GM23338 (cell line): Measurements from ENCODE around the gene CIRBP. TPM values are rescaled to one million over a fixed set of nuclear protein-coding genes. Genes with fewer than 3 reads are reported as not detected.

Experiments
- ATAC-seq: fragments of 200-7000 bp; cut with Tn5 transposase; 3 replicates; pipeline ENCODE4 v1.9.1; 2020
- DNase-seq: peaks from one replicate; pipeline ENCODE4 v3.0.0-alpha.2; 2015; ENCODE audit warnings: low spot score
- H2AFZ ChIP-seq: fragments of 200-600 bp; sonication (generic); 2 replicates; pipeline ENCODE4 v1.8.0; 2016; ENCODE audit warnings: antibody characterized with exemption, mild to moderate bottlenecking, moderate library complexity
- H3F3A ChIP-seq: fragments of 200-600 bp; sonication (generic); replicated peaks from 2 replicates; pipeline ENCODE4 v1.8.0; 2017; ENCODE audit warnings: antibody characterized with exemption, mixed run types, low read depth
- H3K27ac ChIP-seq: fragments of 200-600 bp; sonication (generic); 2 replicates; pipeline ENCODE4 v1.6.1; 2016; ENCODE audit warnings: low read depth
- H3K27me3 ChIP-seq: fragments of 200-600 bp; sonication (generic); 2 replicates; pipeline ENCODE4 v1.8.0; 2016; ENCODE audit warnings: mild to moderate bottlenecking, mixed run types, moderate library complexity; ENCODE audit not compliant: insufficient read depth
- H3K36me3 ChIP-seq: fragments of 200-600 bp; sonication (generic); 2 replicates; pipeline ENCODE4 v1.8.0; 2016; ENCODE audit warnings: mild to moderate bottlenecking; ENCODE audit not compliant: insufficient read depth
- H3K4me1 ChIP-seq: fragments of 200-600 bp; sonication (generic); 2 replicates; pipeline ENCODE4 v1.8.0; 2016; ENCODE audit warnings: mild to moderate bottlenecking, moderate library complexity; ENCODE audit not compliant: insufficient read depth
- H3K4me2 ChIP-seq: fragments of 200-600 bp; sonication (generic); 2 replicates; pipeline ENCODE4 v1.7.1; 2017; ENCODE audit warnings: mixed run types
- H3K4me3 ChIP-seq: fragments of 200-600 bp; sonication (generic); 2 replicates; pipeline ENCODE4 v1.6.1; 2016; ENCODE audit warnings: mixed run types
- H3K79me2 ChIP-seq: fragments of 200-600 bp; sonication (generic); replicated peaks from 2 replicates; pipeline ENCODE4 v1.8.0; 2017; ENCODE audit warnings: mild to moderate bottlenecking; ENCODE audit not compliant: insufficient read depth
- H3K9me2 ChIP-seq: fragments of 200-600 bp; sonication (generic); 2 replicates; pipeline ENCODE4 v1.8.0; 2017; ENCODE audit not compliant: insufficient read depth
- H4K20me1 ChIP-seq: fragments of 200-600 bp; sonication (generic); replicated peaks from 2 replicates; pipeline ENCODE4 v1.8.0; 2017; ENCODE audit warnings: mild to moderate bottlenecking; ENCODE audit not compliant: insufficient read depth
- H3K27ac Mint-ChIP-seq: 2 replicates; pipeline ENCODE4 v1.8.0; 2020; ENCODE audit warnings: inconsistent platforms, mild to moderate bottlenecking, moderate library complexity, mixed read lengths
- H3K27me3 Mint-ChIP-seq: 3 replicates; pipeline ENCODE4 v1.8.0; 2022; ENCODE audit warnings: low read depth, mild to moderate bottlenecking, moderate library complexity, mixed read lengths, inconsistent platforms; ENCODE audit not compliant: insufficient read depth, poor library complexity
- H3K36me3 Mint-ChIP-seq: 3 replicates; pipeline ENCODE4 v1.8.0; 2021; ENCODE audit warnings: low read depth, mild to moderate bottlenecking, inconsistent platforms, moderate library complexity, mixed read lengths
- H3K4me1 Mint-ChIP-seq: 3 replicates; pipeline ENCODE4 v1.8.0; 2020; ENCODE audit warnings: mild to moderate bottlenecking, inconsistent platforms, mixed read lengths
- H3K4me3 Mint-ChIP-seq: 3 replicates; pipeline ENCODE4 v1.8.0; 2021; ENCODE audit warnings: moderate library complexity, mild to moderate bottlenecking, inconsistent platforms, mixed read lengths
- H3K9me3 Mint-ChIP-seq: 3 replicates; pipeline ENCODE4 v1.8.0; 2020; ENCODE audit warnings: moderate library complexity, mild to moderate bottlenecking, inconsistent platforms, mixed read lengths
- CREB1 ChIP-seq: fragments of 250-450 bp; sonication (Bioruptor Pico); IDR thresholded peaks from 2 replicates; pipeline ENCODE4 v1.5.0; 2020; ENCODE audit warnings: low read depth, mild to moderate bottlenecking, moderate library complexity
- CTCF ChIP-seq, 2 experiments: fragments of 200-600 bp in 1 of 2; sonication (generic) in 1 of 2; conservative IDR thresholded peaks; 2 replicates each; pipeline versions ENCODE4 v1.5.1 to v1.6.1; 2016 to 2017; ENCODE audit warnings: antibody characterized with exemption in 2 of 2, low read depth in 2 of 2, mild to moderate bottlenecking in 2 of 2, moderate library complexity in 1 of 2
- ETS1 ChIP-seq: IDR thresholded peaks from 2 replicates; pipeline ENCODE4 v1.6.1; 2016; ENCODE audit warnings: antibody characterized with exemption
- EZH2 ChIP-seq: fragments of 200-600 bp; sonication (generic); IDR thresholded peaks from one replicate; pipeline ENCODE4 v1.8.0; 2017; ENCODE audit warnings: antibody characterized with exemption, mild to moderate bottlenecking, low read depth; ENCODE audit not compliant: unreplicated experiment
- EZH2phosphoT487 ChIP-seq: fragments of 200-600 bp; sonication (generic); IDR thresholded peaks from one replicate; pipeline ENCODE4 v1.8.1; 2018; ENCODE audit warnings: antibody characterized with exemption; ENCODE audit not compliant: unreplicated experiment
- JUNB ChIP-seq: IDR thresholded peaks from one replicate; pipeline ENCODE4 v1.6.1; 2016; ENCODE audit warnings: antibody characterized with exemption; ENCODE audit not compliant: unreplicated experiment
- NANOG ChIP-seq: IDR thresholded peaks from 2 replicates; pipeline ENCODE4 v1.6.1; 2016; ENCODE audit warnings: antibody characterized with exemption, borderline replicate concordance
- POLR2AphosphoS5 ChIP-seq: IDR thresholded peaks from 2 replicates; pipeline ENCODE4 v1.6.1; 2016; ENCODE audit warnings: antibody characterized with exemption, low read depth
- REST ChIP-seq: IDR thresholded peaks from one replicate; pipeline ENCODE4 v1.6.1; 2018; ENCODE audit warnings: antibody characterized with exemption; ENCODE audit not compliant: unreplicated experiment
- STAT1 ChIP-seq: IDR thresholded peaks from one replicate; pipeline ENCODE4 v1.6.1; 2016; ENCODE audit warnings: antibody characterized with exemption; ENCODE audit not compliant: unreplicated experiment
- ZNF114 ChIP-seq: fragments of 250-450 bp; sonication (Bioruptor Pico); IDR thresholded peaks from 2 replicates; pipeline ENCODE4 v1.5.0; 2020; ENCODE audit warnings: mild to moderate bottlenecking, moderate library complexity
- ZNF331 ChIP-seq: fragments of 250-450 bp; sonication (Bioruptor Pico); IDR thresholded peaks from 2 replicates; pipeline ENCODE4 v1.5.0; 2020; ENCODE audit warnings: low read depth, mild to moderate bottlenecking, moderate library complexity
- ZNF462 ChIP-seq: fragments of 250-450 bp; sonication (Bioruptor Pico); IDR thresholded peaks from 2 replicates; pipeline ENCODE4 v1.5.0; 2020; ENCODE audit warnings: mild to moderate bottlenecking, moderate library complexity
- polyA plus RNA-seq: library from polyadenylated mRNA; unstranded; fragments of >200 nt; fragmentation: Nextera tagmentation; extraction: Ambion mirVana; gene quantifications from 2 replicates; pipeline ENCODE4 v1.2.1, GENCODE V29; 2016
- total RNA-seq: library from RNA; depleted of rRNA; stranded (reverse); fragments of >200 nt; shearing (Covaris generic); gene quantifications from 2 replicates; pipeline ENCODE4 v1.2.3, GENCODE V29; 2014

CIRBP gene
- total and polyA plus RNA-seq, 2 experiments from 2014 or later: 153 to 202 TPM

GRCh38 chr19:1282588-1283206 is 13.6 kb downstream of the CIRBP start:
- H3K9me2 ChIP-seq: no peaks in the 10 kb centered on the region
- H2AFZ ChIP-seq: no peak overlapping the region
- peaks cover 7% of the 10 kb centered on the region; the same call in 2 of the 3 replicates for H3K36me3 Mint-ChIP-seq
- H3K4me1 Mint-ChIP-seq: peaks cover 18% of the 10 kb centered on the region
- DNase-seq (no peak), ATAC-seq (no peak)
- H3K4me3 Mint-ChIP-seq: no peak overlapping the region
- H3F3A ChIP-seq: peaks cover 27% of the 10 kb centered on the region
- no peaks in the 10 kb centered on the region for H3K79me2 ChIP-seq
- H3K27ac Mint-ChIP-seq: no peak overlapping the region
- H3K9me3 Mint-ChIP-seq: no peaks in the 10 kb centered on the region; the same call in 2 of the 3 replicates
- H3K4me2 ChIP-seq: no peak overlapping the region
- H3K4me3 ChIP-seq: no peak overlapping the region
- H4K20me1 ChIP-seq: no peaks in the 10 kb centered on the region
- no peaks in the 10 kb centered on the region for H3K36me3 ChIP-seq
- no peaks in the 10 kb centered on the region for H3K4me1 ChIP-seq
- peaks cover 26% of the 10 kb centered on the region for H3K27me3 ChIP-seq
- peaks cover 24% of the 10 kb centered on the region for H3K27me3 Mint-ChIP-seq
- TF ChIP-seq JUNB: no peak
- no peak for TF ChIP-seq REST
- no peak for TF ChIP-seq CTCF (conservative IDR thresholded peaks at IDR 0.05; ENCODE audit: low read depth in 2 of 2)
- no peak for TF ChIP-seq ZNF331 (CRISPR knock-in tag)
- TF ChIP-seq ZNF462: no peak
- TF ChIP-seq CREB1 (CRISPR knock-in tag): no peak
- no peak for TF ChIP-seq ETS1
- TF ChIP-seq EZH2phosphoT487: no peak
- TF ChIP-seq NANOG: no peak
- no peak for TF ChIP-seq ZNF114 (CRISPR knock-in tag)
- TF ChIP-seq STAT1: no peak
- TF ChIP-seq POLR2AphosphoS5: no peak
- TF ChIP-seq EZH2: no peak
- no peak overlapping the region for H3K27ac ChIP-seq
